Peyer's patch (tissue), 4 donors: Measurements from ENCODE around the gene CLDN1.

Source experiments
- CTCF ChIP-seq, 6 experiments: fragments of 450-650 bp in 4 of 6; fragments of 200-600 bp in 2 of 6; sonication (generic) in 1 of 6; IDR thresholded peaks; one replicate each; pipeline ENCODE4 v1.5.1; 2017 to 2019; ENCODE audit warnings: antibody characterized with exemption in 6 of 6, mild to moderate bottlenecking in 3 of 6, moderate library complexity in 1 of 6
- POLR2A ChIP-seq, 2 donors: fragments of 450-650 bp; IDR thresholded peaks; one replicate each; pipeline ENCODE4 v1.5.1; 2017; ENCODE audit warnings: antibody characterized with exemption in 2 of 2, mild to moderate bottlenecking in 2 of 2, moderate library complexity in 2 of 2

- TF ChIP-seq POLR2A (IDR thresholded peaks at IDR 0.05) (no peak), CTCF (IDR thresholded peaks at IDR 0.05) (no peak)
Observed at GRCh38 chr3:190361791-190362190, 39.5 kb upstream of the CLDN1 start.
